ENCODE results near the gene SYNDIG1. TPM values are rescaled to one million over a fixed set of nuclear protein-coding genes. Genes with fewer than 3 reads are reported as not detected.

The SYNDIG1 gene
- total and polyA plus RNA-seq, 4 donors: 0.20 to 5.0 (median 0.63) TPM

DNA sequence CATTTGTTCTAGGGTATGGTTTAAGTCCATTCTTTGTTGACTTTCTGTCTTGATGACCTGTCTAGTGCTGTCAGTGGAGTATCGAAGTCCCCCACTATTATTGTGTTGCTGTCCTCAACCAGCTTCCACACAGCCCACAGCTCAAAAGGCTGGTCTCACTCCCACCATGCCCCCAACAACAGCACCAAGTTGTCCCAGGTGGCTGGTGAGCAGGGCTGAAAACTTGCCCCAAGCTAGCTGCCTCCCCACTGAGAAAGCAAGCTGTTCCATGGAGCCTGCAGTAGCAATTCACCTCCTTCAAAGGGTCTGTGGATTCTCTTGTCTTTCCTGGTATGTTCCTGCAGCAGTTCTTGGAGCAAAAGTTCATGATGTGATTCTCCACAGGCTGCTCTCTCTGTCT, 221.0 kb downstream of the SYNDIG1 start:
- H3K27me3 ChIP-seq (ENCODE audit: control insufficient read depth in 3 of 3, insufficient read depth in 3 of 3, low read length in 2 of 3): peaks cover 0 to 9% (median 0%) of the 10 kb centered on the region in 3 donors
- TF ChIP-seq CTCF (IDR thresholded peaks at IDR 0.05; ENCODE audit: control extremely low read depth, extremely low read depth): no peak
- H3K9me3 ChIP-seq (ENCODE audit: control insufficient read depth in 4 of 4, insufficient read depth in 3 of 4, low read length in 3 of 4): peaks cover 0 to 2% (median 0%) of the 10 kb centered on the region in 4 donors
- no peak overlapping the region for H3K9ac ChIP-seq (ENCODE audit: insufficient read depth in 1 of 2, low read length in 2 of 2)
- no peaks in the 10 kb centered on the region for H3K36me3 ChIP-seq (ENCODE audit: control insufficient read depth in 4 of 4, insufficient read depth in 4 of 4, low read length in 4 of 4)
- H3K4me3 ChIP-seq: no peak overlapping the region
- H3K27ac ChIP-seq (ENCODE audit: low read depth in 1 of 2, low read length in 1 of 2): no peak overlapping the region
- H3K4me1 ChIP-seq (ENCODE audit: control insufficient read depth in 5 of 5, insufficient read depth in 5 of 5, low read length in 5 of 5): peaks cover 0 to 11% (median 3%) of the 10 kb centered on the region in 5 donors
- WGBS, 2 donors: 65 to 92% methylated on average over 1 of the region's 1 CpG
- DNase-seq: no peak
- ATAC-seq (ENCODE audit: insufficient read depth, low FRiP score): no peak

- no peak overlapping the region for H3K9ac ChIP-seq (ENCODE audit: insufficient read depth in 1 of 2, low read length in 2 of 2)
- H3K27me3 ChIP-seq (ENCODE audit: control insufficient read depth in 3 of 3, insufficient read depth in 3 of 3, low read length in 2 of 3): peaks cover 0 to 11% (median 0%) of the 10 kb centered on the region in 3 donors
- no peak overlapping the region for H3K27ac ChIP-seq (ENCODE audit: low read depth in 1 of 2, low read length in 1 of 2)
- H3K36me3 ChIP-seq (ENCODE audit: control insufficient read depth in 4 of 4, insufficient read depth in 4 of 4, low read length in 4 of 4): no peaks in the 10 kb centered on the region
- H3K4me3 ChIP-seq: no peak overlapping the region
- WGBS, 2 donors: 91 to 95% methylated on average over 4 of the region's 4 CpGs
- DNase-seq (no peak), ATAC-seq (ENCODE audit: insufficient read depth, low FRiP score) (no peak)
- peaks cover 0 to 4% (median 0%) of the 10 kb centered on the region in 4 donors for H3K9me3 ChIP-seq (ENCODE audit: control insufficient read depth in 4 of 4, insufficient read depth in 3 of 4, low read length in 3 of 4)
- H3K4me1 ChIP-seq (ENCODE audit: control insufficient read depth in 5 of 5, insufficient read depth in 5 of 5, low read length in 5 of 5): peaks cover 0 to 11% (median 3%) of the 10 kb centered on the region in 5 donors
- no peak for TF ChIP-seq CTCF (IDR thresholded peaks at IDR 0.05; ENCODE audit: control extremely low read depth, extremely low read depth)
Measured at GRCh38 chr20:24691901-24692351, 222.5 kb downstream of the SYNDIG1 start.

DNA sequence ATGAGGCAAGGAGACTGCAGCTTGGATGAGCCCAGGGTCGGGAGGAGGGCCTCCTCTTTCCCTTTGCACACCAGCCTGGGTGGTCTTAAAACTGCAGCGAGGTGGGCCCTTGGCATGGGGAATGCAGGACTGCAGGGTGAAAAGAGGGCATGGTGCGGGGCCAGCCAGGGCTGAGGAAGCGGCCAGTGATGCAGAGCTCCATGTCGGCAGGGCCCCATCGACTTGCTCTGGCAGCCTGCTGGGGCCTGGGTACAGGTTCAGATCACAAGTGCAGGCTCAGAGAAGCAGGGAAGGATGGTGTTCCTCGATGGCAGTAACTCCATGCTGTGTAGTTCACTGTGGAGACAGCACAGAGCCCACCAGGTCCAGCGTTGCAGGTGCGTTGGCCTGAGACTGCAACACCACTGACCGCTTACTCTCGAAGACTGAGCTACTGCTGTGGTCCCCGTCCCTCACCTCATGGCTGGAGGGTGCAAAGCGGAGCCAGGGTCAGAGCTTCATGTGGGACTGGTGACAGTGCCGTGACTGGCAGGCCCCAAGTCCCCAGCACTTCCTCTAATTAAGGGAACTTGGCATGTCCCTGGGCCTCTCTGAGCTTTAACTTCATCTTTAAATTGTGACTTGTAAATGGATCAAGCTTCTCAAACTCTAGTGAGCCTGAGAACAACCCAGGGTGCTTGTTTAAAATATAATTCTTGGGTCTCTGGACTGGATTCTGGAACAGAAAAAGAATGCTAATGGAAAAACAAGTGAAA, 223.2 kb downstream of the SYNDIG1 start:
- peaks cover 0 to 11% (median 3%) of the 10 kb centered on the region in 5 donors for H3K4me1 ChIP-seq (ENCODE audit: control insufficient read depth in 5 of 5, insufficient read depth in 5 of 5, low read length in 5 of 5)
- peaks cover 0 to 11% (median 0%) of the 10 kb centered on the region in 3 donors for H3K27me3 ChIP-seq (ENCODE audit: control insufficient read depth in 3 of 3, insufficient read depth in 3 of 3, low read length in 2 of 3)
- H3K27ac ChIP-seq (ENCODE audit: low read depth in 1 of 2, low read length in 1 of 2): no peak overlapping the region
- ATAC-seq (ENCODE audit: insufficient read depth, low FRiP score) (no peak), DNase-seq (peak in 1 of 3 donors; percentile 7)
- H3K36me3 ChIP-seq (ENCODE audit: control insufficient read depth in 4 of 4, insufficient read depth in 4 of 4, low read length in 4 of 4): no peaks in the 10 kb centered on the region
- H3K9me3 ChIP-seq (ENCODE audit: control insufficient read depth in 4 of 4, insufficient read depth in 3 of 4, low read length in 3 of 4): peaks cover 0 to 4% (median 0%) of the 10 kb centered on the region in 4 donors
- H3K9ac ChIP-seq (ENCODE audit: insufficient read depth in 1 of 2, low read length in 2 of 2): no peak overlapping the region
- no peak overlapping the region for H3K4me3 ChIP-seq
- TF ChIP-seq CTCF (IDR thresholded peaks at IDR 0.05; ENCODE audit: control extremely low read depth, extremely low read depth): no peak
- 84 to 86% methylated on average over 14 of the region's 14 CpGs for WGBS, 2 donors

Measured in lung (tissue), 12 donors.